Thyroid gland (tissue), 4 donors: ENCODE measurements around the gene SSR2. TPM values are rescaled to one million over a fixed set of nuclear protein-coding genes. Genes with fewer than 3 reads are reported as not detected.

Experiments used
- DNase-seq, 2 donors: peaks; one replicate each; pipeline ENCODE4 v3.0.0-alpha.2; 2019
- H3K27ac ChIP-seq, 3 donors: fragments of 200-600 bp; sonication (generic); 1 replicate in 2 of 3; 2 replicates in 1 of 3; pipeline ENCODE4 v1.5.1; 2016 to 2019; ENCODE audit warnings: mild to moderate bottlenecking in 1 of 3, moderate library complexity in 1 of 3
- H3K27me3 ChIP-seq: fragments of 200-600 bp; sonication (generic); one replicate; pipeline ENCODE4 v1.5.1; 2019
- H3K36me3 ChIP-seq, 2 donors: fragments of 200-600 bp; sonication (generic); one replicate each; pipeline ENCODE4 v1.5.1; 2016 to 2019
- H3K4me1 ChIP-seq, 2 donors: fragments of 200-600 bp; sonication (generic); one replicate each; pipeline ENCODE4 v1.5.1; 2017 to 2019
- H3K4me3 ChIP-seq, 3 donors: fragments of 200-600 bp; sonication (generic); replicated peaks in 1 of 3; 1 replicate in 2 of 3; 2 replicates in 1 of 3; pipeline ENCODE4 v1.5.1; 2016; ENCODE audit warnings: mild to moderate bottlenecking in 1 of 3
- H3K9me3 ChIP-seq: fragments of 200-600 bp; sonication (generic); one replicate; pipeline ENCODE4 v1.5.1; 2017
- POLR2A ChIP-seq, 2 donors: fragments of 450-650 bp; IDR thresholded peaks; one replicate each; pipeline ENCODE4 v1.6.1; 2017; ENCODE audit warnings: antibody characterized with exemption in 2 of 2, mild to moderate bottlenecking in 2 of 2, moderate library complexity in 1 of 2
- WGBS, 2 donors: methylation state at CpG; one replicate each; pipeline ENCODE4 v1.1.5; 2017; 5-methylcytosine and 5-hydroxymethylcytosine counted together
- intact Hi-C: fragments of 100-400 bp; cut with DNase I; formaldehyde crosslinking; loops from one replicate; pipeline ENCODE4 v1.15.1; 2023
- total RNA-seq, 4 donors: library from RNA; depleted of rRNA; stranded (reverse); fragments of >200 nt; gene quantifications; one replicate each; pipeline ENCODE4 v1.2.3, GENCODE V29; 2016
- TF ChIP-seq, protein P1 (sequence below), 6 experiments: fragments of 200-600 bp in 3 of 6; fragments of 450-650 bp in 3 of 6; sonication (generic) in 3 of 6; IDR thresholded peaks; one replicate each; pipeline ENCODE4 v1.5.1; 2016 to 2019; ENCODE audit warnings: antibody characterized with exemption in 6 of 6, mild to moderate bottlenecking in 2 of 6, inconsistent platforms in 1 of 6, moderate library complexity in 1 of 6

The SSR2 gene
- total RNA-seq, 4 donors from 2014 or later = 78.6 to 193 (median 130) TPM

DNA sequence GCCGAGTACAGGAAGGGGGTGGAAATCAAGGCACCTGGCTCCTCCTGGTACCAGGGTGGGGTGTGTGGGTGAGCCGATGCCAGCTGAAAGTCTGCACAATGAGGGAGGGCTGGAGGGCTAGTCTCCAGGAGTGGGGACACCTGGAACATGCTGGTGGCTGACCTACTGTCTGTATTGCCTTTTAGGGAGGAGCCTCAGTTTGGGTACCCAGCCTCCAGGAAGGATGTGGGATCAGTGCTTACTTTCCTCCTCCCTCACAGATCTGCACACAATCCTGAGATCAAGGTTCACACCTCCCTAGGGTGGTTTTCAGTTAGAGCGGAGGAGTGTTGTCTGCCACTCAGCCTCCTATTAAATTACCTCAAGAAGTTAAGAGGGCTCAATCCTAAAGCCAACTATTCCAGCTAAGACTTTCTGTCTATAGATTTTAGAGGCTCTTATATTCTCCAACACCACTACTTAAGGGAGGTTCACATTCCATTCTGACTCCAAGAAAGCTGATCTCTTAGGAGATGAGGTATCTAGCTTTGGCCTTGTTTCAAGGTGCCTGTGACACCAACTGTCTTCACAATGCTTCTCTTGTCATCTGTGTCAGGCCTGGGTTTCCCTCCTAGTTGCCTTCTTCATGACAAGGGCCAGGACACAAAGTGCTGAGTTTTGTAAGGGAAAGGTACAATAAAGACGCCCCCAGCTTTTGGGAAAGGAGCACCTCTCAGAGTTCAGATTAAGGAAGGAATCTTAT is 15.7 kb downstream of the SSR2 start:
- H3K27me3 ChIP-seq = no peaks in the 10 kb centered on the region
- peak overlapping the region in 1 of 3 donors; percentile 10 for H3K27ac ChIP-seq
- peaks cover 9 to 13% of the 10 kb centered on the region in 2 donors for H3K36me3 ChIP-seq
- peaks cover 28 to 43% of the 10 kb centered on the region in 2 donors for H3K4me1 ChIP-seq
- H3K9me3 ChIP-seq = no peaks in the 10 kb centered on the region
- intact Hi-C loops = no loop called here
- 81 to 82% methylated on average over 3 to 4 of the region's 4 CpGs for WGBS, 2 donors
- no peak for DNase-seq
- no peak overlapping the region for H3K4me3 ChIP-seq
- no peak for TF ChIP-seq POLR2A (IDR thresholded peaks at IDR 0.05)

DNA sequence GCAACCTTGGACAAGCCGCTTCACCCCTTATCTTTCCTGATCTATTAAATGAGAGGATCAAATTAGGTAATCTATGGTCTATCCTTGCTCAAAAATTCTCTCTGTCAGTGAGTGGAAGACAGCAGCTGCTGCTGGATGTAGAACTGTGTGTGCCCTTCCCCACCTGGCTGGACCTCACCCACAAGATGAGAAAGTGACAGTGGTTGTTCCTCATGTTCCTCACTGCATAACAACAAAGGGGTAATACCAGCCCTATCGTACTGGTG is 16.9 kb downstream of the SSR2 start:
- TF ChIP-seq, protein P1, sequence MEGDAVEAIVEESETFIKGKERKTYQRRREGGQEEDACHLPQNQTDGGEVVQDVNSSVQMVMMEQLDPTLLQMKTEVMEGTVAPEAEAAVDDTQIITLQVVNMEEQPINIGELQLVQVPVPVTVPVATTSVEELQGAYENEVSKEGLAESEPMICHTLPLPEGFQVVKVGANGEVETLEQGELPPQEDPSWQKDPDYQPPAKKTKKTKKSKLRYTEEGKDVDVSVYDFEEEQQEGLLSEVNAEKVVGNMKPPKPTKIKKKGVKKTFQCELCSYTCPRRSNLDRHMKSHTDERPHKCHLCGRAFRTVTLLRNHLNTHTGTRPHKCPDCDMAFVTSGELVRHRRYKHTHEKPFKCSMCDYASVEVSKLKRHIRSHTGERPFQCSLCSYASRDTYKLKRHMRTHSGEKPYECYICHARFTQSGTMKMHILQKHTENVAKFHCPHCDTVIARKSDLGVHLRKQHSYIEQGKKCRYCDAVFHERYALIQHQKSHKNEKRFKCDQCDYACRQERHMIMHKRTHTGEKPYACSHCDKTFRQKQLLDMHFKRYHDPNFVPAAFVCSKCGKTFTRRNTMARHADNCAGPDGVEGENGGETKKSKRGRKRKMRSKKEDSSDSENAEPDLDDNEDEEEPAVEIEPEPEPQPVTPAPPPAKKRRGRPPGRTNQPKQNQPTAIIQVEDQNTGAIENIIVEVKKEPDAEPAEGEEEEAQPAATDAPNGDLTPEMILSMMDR (IDR thresholded peaks at IDR 0.05) = no peak
- no peak for TF ChIP-seq POLR2A (IDR thresholded peaks at IDR 0.05)
- peak overlapping the region; percentile 67 to 82 (median 72) for H3K27ac ChIP-seq
- 28 to 32% methylated on average over 2 of the region's 2 CpGs for WGBS, 2 donors

DNA sequence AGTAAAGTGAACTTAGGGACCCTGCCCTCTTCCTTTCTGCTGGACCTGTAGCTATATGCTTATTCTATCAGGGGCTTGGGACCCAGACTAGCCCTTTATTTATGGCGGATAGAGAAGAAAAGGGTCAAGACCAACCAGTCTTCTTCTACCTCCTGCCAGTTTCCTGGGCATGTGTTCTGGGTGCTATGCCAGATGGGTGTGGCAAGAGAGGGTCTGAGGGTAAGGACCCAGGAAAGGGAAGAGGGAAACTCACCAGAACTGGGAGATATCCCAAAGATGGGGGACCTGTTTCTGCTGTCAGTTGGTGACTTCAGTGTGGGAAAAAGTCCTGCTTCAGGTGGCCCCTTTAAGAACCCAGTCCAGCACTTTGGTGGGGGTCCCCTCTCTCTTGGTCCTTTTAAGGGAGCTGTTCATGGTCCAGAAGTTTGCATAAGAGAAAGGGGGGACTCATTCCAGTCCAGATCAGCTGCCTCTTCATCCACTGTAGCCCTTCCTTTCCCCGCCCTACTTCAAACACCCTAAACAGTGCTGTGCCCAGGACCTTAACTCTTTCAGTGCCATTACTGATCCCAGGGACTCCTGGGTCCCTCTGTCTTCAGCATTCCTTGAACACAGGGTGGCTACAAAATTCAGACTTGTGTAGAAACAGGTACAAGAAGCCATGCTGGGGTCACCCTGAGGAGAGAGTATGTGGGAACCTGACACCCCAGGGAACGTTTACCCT is 18.4 kb downstream of the SSR2 start:
- Histone ChIP-seq H3K27me3 (no peaks in the 10 kb centered on the region), H3K4me1 (peaks cover 24 to 38% of the 10 kb centered on the region in 2 donors), H3K9me3 (no peaks in the 10 kb centered on the region), H3K4me3 (no peak overlapping the region), H3K27ac (peak overlapping the region; percentile 67 to 82 (median 72)), H3K36me3 (no peaks in the 10 kb centered on the region)
- intact Hi-C loops = no loop called here
- DNase-seq = peak; percentile 59 to 61
- WGBS, 2 donors = 34 to 52% methylated on average over 3 of the region's 3 CpGs
- no peak for TF ChIP-seq POLR2A (IDR thresholded peaks at IDR 0.05)

More for the DNA sequence above, 16.9 kb downstream of the SSR2 start:
- Histone ChIP-seq H3K36me3 (peaks cover 3 to 5% of the 10 kb centered on the region in 2 donors), H3K4me1 (peaks cover 27 to 40% of the 10 kb centered on the region in 2 donors), H3K9me3 (no peaks in the 10 kb centered on the region), H3K4me3 (peak overlapping the region in 1 of 3 donors; percentile 8), H3K27me3 (no peaks in the 10 kb centered on the region)
- intact Hi-C loops = no loop called here
- DNase-seq = no peak

DNA sequence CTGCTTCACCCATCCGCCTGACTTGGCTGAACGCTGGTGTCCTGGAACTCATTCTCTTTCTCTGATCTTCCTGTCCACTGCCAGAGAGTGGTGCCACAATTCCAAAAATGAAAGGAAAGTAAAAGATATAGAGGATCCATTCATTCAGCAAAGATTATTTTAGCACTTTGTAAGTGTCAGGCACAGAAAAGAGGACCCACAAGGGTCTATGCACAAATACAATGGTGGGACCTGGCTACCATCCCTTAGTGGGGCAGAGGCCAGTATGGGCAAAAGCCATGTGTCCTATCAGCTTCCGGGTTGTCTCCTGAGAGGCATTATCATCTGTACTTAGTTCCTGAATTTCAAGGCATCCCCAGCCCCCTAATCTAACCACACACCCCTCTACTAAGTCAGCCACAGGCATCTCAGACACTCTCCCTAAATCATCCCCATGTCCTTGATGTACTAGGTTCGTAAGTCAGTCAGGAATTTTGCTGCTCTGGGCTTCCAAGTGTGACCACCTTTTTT is 19.0 kb downstream of the SSR2 start:
- Histone ChIP-seq H3K4me1 (peaks cover 24 to 38% of the 10 kb centered on the region in 2 donors), H3K4me3 (no peak overlapping the region), H3K9me3 (no peaks in the 10 kb centered on the region), H3K27ac (peak overlapping the region; percentile 67 to 82 (median 72)), H3K36me3 (no peaks in the 10 kb centered on the region), H3K27me3 (no peaks in the 10 kb centered on the region)
- intact Hi-C loops = no loop called here
- TF ChIP-seq, protein P1 (IDR thresholded peaks at IDR 0.05) = peak in 1 of 6 experiments; percentile 20
- TF ChIP-seq POLR2A (IDR thresholded peaks at IDR 0.05) = no peak
- DNase-seq = no peak
- WGBS, 2 donors = 23 to 27% methylated on average over 4 of the region's 4 CpGs

DNA sequence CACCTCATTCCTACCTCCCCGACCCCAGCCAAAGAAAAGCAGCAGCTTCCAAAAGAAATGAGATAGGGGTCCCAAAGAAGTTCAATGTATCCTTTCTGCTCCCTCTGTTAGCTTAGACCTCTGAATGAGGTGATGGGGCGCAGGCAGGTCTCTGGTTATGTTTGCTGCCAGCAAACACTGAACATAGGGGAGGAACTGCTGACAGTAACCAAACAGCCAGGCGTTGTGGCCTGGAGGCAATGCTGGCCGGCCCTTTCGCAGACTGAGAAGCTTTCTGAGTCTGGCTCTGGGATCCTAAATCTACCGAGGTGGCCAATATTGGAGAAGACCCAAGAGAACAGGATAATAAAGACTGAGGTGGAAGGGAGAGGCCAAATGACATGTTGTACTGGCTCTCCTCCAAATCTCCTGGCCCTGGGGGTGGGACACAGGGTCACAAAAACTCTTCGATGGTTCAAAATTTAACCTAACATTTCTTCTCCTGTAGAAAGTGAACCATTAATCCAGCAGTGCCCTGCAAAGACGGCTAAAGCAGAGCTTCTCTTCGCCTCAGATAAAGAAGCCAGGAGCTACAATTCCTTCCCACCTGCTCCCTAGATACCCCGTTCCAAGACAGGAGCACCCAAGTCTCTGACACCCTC is 19.6 kb downstream of the SSR2 start:
- Histone ChIP-seq H3K36me3 (no peaks in the 10 kb centered on the region), H3K27ac (peak overlapping the region; percentile 42 to 82 (median 46)), H3K4me1 (peaks cover 24 to 38% of the 10 kb centered on the region in 2 donors), H3K27me3 (no peaks in the 10 kb centered on the region), H3K4me3 (no peak overlapping the region), H3K9me3 (no peaks in the 10 kb centered on the region)
- intact Hi-C loops = no loop called here
- TF ChIP-seq, protein P1 (IDR thresholded peaks at IDR 0.05) = no peak
- TF ChIP-seq POLR2A (IDR thresholded peaks at IDR 0.05) = no peak
- no peak for DNase-seq
- WGBS, 2 donors = 47 to 51% methylated on average over 10 of the region's 10 CpGs
